HEK293 (cell line): ENCODE measurements around the gene CACNA1F.

ENCODE experiments used
- CTCF ChIA-PET: fragments of 350-600 bp; formaldehyde crosslinking; extraction: SDS; loops from one replicate; lab custom pipeline; 2021; ENCODE audit warnings: antibody characterized with exemption; lab: Yijun Ruan, JAX
- POLR2A ChIA-PET: fragments of 300-600 bp; formaldehyde crosslinking; extraction: SDS; loops from one replicate; lab custom pipeline; 2020; ENCODE audit warnings: antibody characterized with exemption, inconsistent platforms; lab: Yijun Ruan, JAX
- H3K27ac ChIP-seq: fragments of 200-500 bp; sonication (Bioruptor generic); 2 replicates; pipeline ENCODE4 v1.5.1; 2014; ENCODE audit warnings: low read depth, low read length, control low read depth, inconsistent platforms; ENCODE audit errors: extremely low read depth
- H3K36me3 ChIP-seq, 2 experiments: fragments of 200-500 bp in 1 of 2; sonication (Bioruptor generic) in 1 of 2; 1 replicate in 1 of 2; 2 replicates in 1 of 2; pipeline ENCODE4 v1.5.1; 2014 to 2017; ENCODE audit warnings: inconsistent platforms in 2 of 2, low read length in 2 of 2; ENCODE audit not compliant: control insufficient read depth in 2 of 2, insufficient read depth in 1 of 2
- H3K4me1 ChIP-seq: fragments of 200-500 bp; sonication (Bioruptor generic); 2 replicates; pipeline ENCODE4 v1.5.1; 2014; ENCODE audit warnings: mild to moderate bottlenecking, low read length, inconsistent platforms; ENCODE audit not compliant: control insufficient read depth, insufficient read depth
- H3K4me3 ChIP-seq: 2 replicates; pipeline ENCODE4 v1.5.1; 2011; ENCODE audit warnings: low read depth, mild to moderate bottlenecking, control low read depth, low read length, moderate library complexity
- H3K9me3 ChIP-seq: fragments of 200-500 bp; sonication (Bioruptor generic); 2 replicates; pipeline ENCODE4 v1.5.1; 2014; ENCODE audit warnings: low read depth, low read length, inconsistent platforms; ENCODE audit not compliant: control insufficient read depth, insufficient read depth
- FEZF1 ChIP-seq: fragments of 450-650 bp; formaldehyde crosslinking; IDR thresholded peaks from 2 replicates; pipeline ENCODE4 v1.5.1; 2016; ENCODE audit warnings: missing biosample characterization, missing genetic modification characterization
- IKZF3 ChIP-seq: fragments of 450-650 bp; IDR thresholded peaks from 2 replicates; pipeline ENCODE4 v1.5.0; 2018; ENCODE audit warnings: missing biosample characterization, mild to moderate bottlenecking, missing genetic modification characterization, moderate library complexity
- PRDM4 ChIP-seq: fragments of 450-650 bp; formaldehyde crosslinking; IDR thresholded peaks from 2 replicates; pipeline ENCODE4 v1.5.1; 2017; ENCODE audit warnings: missing biosample characterization, missing genetic modification characterization
- REST ChIP-seq: fragments of 450-650 bp; formaldehyde crosslinking; IDR thresholded peaks from 2 replicates; pipeline ENCODE4 v1.5.1; 2016; ENCODE audit warnings: missing biosample characterization, missing genetic modification characterization
- SALL2 ChIP-seq: fragments of 450-650 bp; formaldehyde crosslinking; IDR thresholded peaks from 2 replicates; pipeline ENCODE4 v1.5.0; 2017; ENCODE audit warnings: missing biosample characterization, mild to moderate bottlenecking, missing genetic modification characterization, borderline replicate concordance
- ZBTB1 ChIP-seq: fragments of 450-650 bp; formaldehyde crosslinking; IDR thresholded peaks from 2 replicates; pipeline ENCODE4 v1.5.1; 2016; ENCODE audit warnings: missing biosample characterization, missing genetic modification characterization
- ZBTB17 ChIP-seq: fragments of 450-650 bp; formaldehyde crosslinking; IDR thresholded peaks from 2 replicates; pipeline ENCODE4 v1.5.1; 2016; ENCODE audit warnings: missing biosample characterization, missing genetic modification characterization
- ZIC2 ChIP-seq: fragments of 450-650 bp; formaldehyde crosslinking; IDR thresholded peaks from 2 replicates; pipeline ENCODE4 v1.5.1; 2016; ENCODE audit warnings: missing biosample characterization, missing genetic modification characterization
- ZNF148 ChIP-seq: fragments of 450-650 bp; formaldehyde crosslinking; IDR thresholded peaks from 2 replicates; pipeline ENCODE4 v1.5.0; 2017; ENCODE audit warnings: missing biosample characterization, missing genetic modification characterization, borderline replicate concordance
- ZNF324 ChIP-seq: fragments of 450-650 bp; formaldehyde crosslinking; IDR thresholded peaks from 2 replicates; pipeline ENCODE4 v1.5.1; 2016; ENCODE audit warnings: missing biosample characterization, missing genetic modification characterization
- ZNF394 ChIP-seq: fragments of 450-650 bp; formaldehyde crosslinking; IDR thresholded peaks from 2 replicates; pipeline ENCODE4 v1.5.1; 2016; ENCODE audit warnings: missing biosample characterization, missing genetic modification characterization, mild to moderate bottlenecking, moderate library complexity, borderline replicate concordance
- ZNF398 ChIP-seq: fragments of 450-650 bp; formaldehyde crosslinking; IDR thresholded peaks from 2 replicates; pipeline ENCODE4 v1.5.1; 2017; ENCODE audit warnings: missing biosample characterization, missing genetic modification characterization
- ZNF423 ChIP-seq: fragments of 450-650 bp; formaldehyde crosslinking; IDR thresholded peaks from 2 replicates; pipeline ENCODE4 v1.5.1; 2016; ENCODE audit warnings: missing biosample characterization, missing genetic modification characterization
- ZNF449 ChIP-seq: fragments of 450-650 bp; formaldehyde crosslinking; IDR thresholded peaks from 2 replicates; pipeline ENCODE4 v1.5.1; 2017; ENCODE audit warnings: missing biosample characterization, mild to moderate bottlenecking, missing genetic modification characterization, moderate library complexity
- ZNF473 ChIP-seq: fragments of 450-650 bp; formaldehyde crosslinking; IDR thresholded peaks from 2 replicates; pipeline ENCODE4 v1.5.1; 2017; ENCODE audit warnings: missing biosample characterization, missing genetic modification characterization
- ZNF501 ChIP-seq: fragments of 450-650 bp; formaldehyde crosslinking; IDR thresholded peaks from 2 replicates; pipeline ENCODE4 v1.5.1; 2016; ENCODE audit warnings: missing biosample characterization, missing genetic modification characterization
- ZNF549 ChIP-seq: fragments of 450-650 bp; IDR thresholded peaks from 2 replicates; pipeline ENCODE4 v1.5.1; 2018; ENCODE audit warnings: missing biosample characterization, missing genetic modification characterization, mild to moderate bottlenecking, inconsistent platforms, moderate library complexity
- ZNF624 ChIP-seq: fragments of 450-650 bp; formaldehyde crosslinking; IDR thresholded peaks from 2 replicates; pipeline ENCODE4 v1.5.1; 2017; ENCODE audit warnings: missing biosample characterization, missing genetic modification characterization
- ZNF707 ChIP-seq: fragments of 450-650 bp; formaldehyde crosslinking; IDR thresholded peaks from 2 replicates; pipeline ENCODE4 v1.5.1; 2016; ENCODE audit warnings: missing biosample characterization, missing genetic modification characterization
- ZNF747 ChIP-seq: fragments of 450-650 bp; formaldehyde crosslinking; IDR thresholded peaks from 2 replicates; pipeline ENCODE4 v1.5.1; 2016; ENCODE audit warnings: missing biosample characterization, missing genetic modification characterization
- ZNF785 ChIP-seq: fragments of 450-650 bp; formaldehyde crosslinking; IDR thresholded peaks from 2 replicates; pipeline ENCODE4 v1.5.1; 2016; ENCODE audit warnings: missing biosample characterization, missing genetic modification characterization
- ZNF791 ChIP-seq: fragments of 450-650 bp; formaldehyde crosslinking; IDR thresholded peaks from 2 replicates; pipeline ENCODE4 v1.5.1; 2016; ENCODE audit warnings: missing biosample characterization, missing genetic modification characterization
- ZSCAN4 ChIP-seq: fragments of 450-650 bp; formaldehyde crosslinking; IDR thresholded peaks from 2 replicates; pipeline ENCODE4 v1.5.1; 2017; ENCODE audit warnings: missing biosample characterization, missing genetic modification characterization

CACNA1F gene

GRCh38 chrX:49247346-49247745 lies 14.2 kb upstream of the CACNA1F start:
- POLR2A ChIA-PET = no interaction called here
- Histone ChIP-seq H3K4me3 (no peak overlapping the region), H3K4me1 (no peaks in the 10 kb centered on the region), H3K27ac (no peak overlapping the region)
- no peak for TF ChIP-seq ZNF549 (tag by site-specific recombination)
- TF ChIP-seq ZNF324 (tag by site-specific recombination) = no peak
- TF ChIP-seq ZNF449 (tag by site-specific recombination) = no peak
- TF ChIP-seq ZNF791 (tag by site-specific recombination) = no peak
- TF ChIP-seq ZNF501 (tag by site-specific recombination) = no peak
- TF ChIP-seq ZNF398 (tag by site-specific recombination) = no peak
- no peak for TF ChIP-seq ZNF148
- no peak for TF ChIP-seq ZNF707 (tag by site-specific recombination)
- TF ChIP-seq, all 188 proteins: peak for 0
- CTCF ChIA-PET = no interaction called here
- Histone ChIP-seq H3K36me3 (peaks cover 9 to 36% of the 10 kb centered on the region in 2 experiments; a peak in 2 of 3 replicates), H3K9me3 (no peaks in the 10 kb centered on the region)

GRCh38 chrX:49246541-49246940 lies 13.4 kb upstream of the CACNA1F start:
- H3K4me1 ChIP-seq = no peaks in the 10 kb centered on the region
- ChIA-PET CTCF (no interaction called here), POLR2A (no interaction called here)
- H3K9me3 ChIP-seq = no peaks in the 10 kb centered on the region
- H3K36me3 ChIP-seq = peaks cover 9 to 36% of the 10 kb centered on the region in 2 experiments; a peak in 2 of 3 replicates
- no peak overlapping the region for H3K4me3 ChIP-seq
- no peak overlapping the region for H3K27ac ChIP-seq
- TF ChIP-seq IKZF3 (tag by site-specific recombination) (no peak), ZNF785 (tag by site-specific recombination) (no peak), ZNF423 (no peak), PRDM4 (tag by site-specific recombination) (no peak), ZSCAN4 (tag by site-specific recombination) (no peak), ZNF473 (tag by site-specific recombination) (no peak), REST (tag by site-specific recombination) (no peak), ZBTB1 (tag by site-specific recombination) (no peak), FEZF1 (tag by site-specific recombination) (no peak), ZNF624 (tag by site-specific recombination) (no peak), ZIC2 (tag by site-specific recombination) (no peak), SALL2 (tag by site-specific recombination) (no peak), ZBTB17 (no peak), ZNF394 (tag by site-specific recombination) (no peak), ZNF747 (no peak)
